ENCODE results near the gene KRTAP23-1. TPM values are rescaled to one million over a fixed set of nuclear protein-coding genes. Genes with fewer than 3 reads are reported as not detected.

KRTAP23-1 gene
- total and polyA plus RNA-seq, 2 experiments from 2014 or later = not detected

- H3K4me3 ChIP-seq = no peak overlapping the region
- H3K36me3 ChIP-seq = no peaks in the 10 kb centered on the region
Measured at GRCh38 chr21:30333736-30334135, 14.7 kb downstream of the KRTAP23-1 start.

DNA sequence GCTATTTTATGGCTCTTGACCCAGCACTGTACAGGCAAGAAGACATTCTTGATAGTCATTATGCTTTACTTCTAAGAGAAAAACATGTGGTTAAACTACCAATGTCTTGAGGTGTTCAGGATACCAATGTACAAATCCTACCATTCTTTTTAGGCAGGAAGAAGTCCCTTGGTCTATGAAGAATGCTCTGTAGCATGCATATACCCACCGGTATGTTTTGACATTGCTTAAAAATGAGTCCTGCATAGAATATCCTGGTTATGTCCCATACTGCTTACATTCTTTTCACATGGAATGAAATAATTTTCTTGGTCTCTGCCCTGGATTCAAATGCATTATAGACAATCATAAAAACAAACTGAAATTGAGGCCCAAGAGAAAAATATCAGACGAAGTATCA is 15.7 kb downstream of the KRTAP23-1 start:
- H3K4me3 ChIP-seq = no peak overlapping the region
- no peak for DNase-seq (ENCODE audit: low read depth in 1 of 2, low spot score in 1 of 2)
- H3K4me1 ChIP-seq (ENCODE audit: low read depth) = no peaks in the 10 kb centered on the region
- H3K9me3 ChIP-seq (ENCODE audit: low read depth) = no peaks in the 10 kb centered on the region
- no peak overlapping the region for H3K27ac ChIP-seq
- H3K27me3 ChIP-seq = no peaks in the 10 kb centered on the region
- no peak for TF ChIP-seq CTCF (IDR thresholded peaks at IDR 0.05; ENCODE audit: low read depth, low read length)
- H3K36me3 ChIP-seq = no peaks in the 10 kb centered on the region

More at GRCh38 chr21:30333736-30334135, 14.7 kb downstream of the KRTAP23-1 start:
- H3K27ac ChIP-seq = no peak overlapping the region
- no peaks in the 10 kb centered on the region for H3K27me3 ChIP-seq
- H3K4me1 ChIP-seq (ENCODE audit: low read depth) = no peaks in the 10 kb centered on the region
- no peak for TF ChIP-seq CTCF (IDR thresholded peaks at IDR 0.05; ENCODE audit: low read depth, low read length)
- no peak for DNase-seq (ENCODE audit: low read depth in 1 of 2, low spot score in 1 of 2)
- H3K9me3 ChIP-seq (ENCODE audit: low read depth) = no peaks in the 10 kb centered on the region

GRCh38 chr21:30329203-30329875 is 19.1 kb downstream of the KRTAP23-1 start:
- no peak overlapping the region for H3K27ac ChIP-seq
- no peak for TF ChIP-seq CTCF (IDR thresholded peaks at IDR 0.05; ENCODE audit: low read depth, low read length)
- no peaks in the 10 kb centered on the region for H3K36me3 ChIP-seq
- H3K27me3 ChIP-seq = no peaks in the 10 kb centered on the region
- no peak overlapping the region for H3K4me3 ChIP-seq
- DNase-seq (ENCODE audit: low read depth in 1 of 2, low spot score in 1 of 2) = no peak
- no peaks in the 10 kb centered on the region for H3K4me1 ChIP-seq (ENCODE audit: low read depth)
- H3K9me3 ChIP-seq (ENCODE audit: low read depth) = no peaks in the 10 kb centered on the region

GRCh38 chr21:30326390-30326789 is 22.0 kb downstream of the KRTAP23-1 start:
- Histone ChIP-seq H3K4me3 (no peak overlapping the region), H3K27ac (no peak overlapping the region), H3K9me3 (ENCODE audit: low read depth) (no peaks in the 10 kb centered on the region), H3K27me3 (no peaks in the 10 kb centered on the region), H3K4me1 (ENCODE audit: low read depth) (no peaks in the 10 kb centered on the region), H3K36me3 (no peaks in the 10 kb centered on the region)
- TF ChIP-seq CTCF (IDR thresholded peaks at IDR 0.05; ENCODE audit: low read depth, low read length) = no peak
- no peak for DNase-seq (ENCODE audit: low read depth in 1 of 2, low spot score in 1 of 2)

- no peaks in the 10 kb centered on the region for H3K9me3 ChIP-seq (ENCODE audit: low read depth)
- H3K4me1 ChIP-seq (ENCODE audit: low read depth) = no peaks in the 10 kb centered on the region
- no peak within 1 kb of the TSS for H3K27ac ChIP-seq
- no peak for DNase-seq (ENCODE audit: low read depth in 1 of 2, low spot score in 1 of 2)
- no peaks in the 10 kb centered on the region for H3K27me3 ChIP-seq
- H3K4me3 ChIP-seq = no peak within 1 kb of the TSS
- TF ChIP-seq CTCF (IDR thresholded peaks at IDR 0.05; ENCODE audit: low read depth, low read length) = no peak
- H3K36me3 ChIP-seq = no peaks in the 10 kb centered on the region
Measured at GRCh38 chr21:30320215-30320614, 28.2 kb downstream of the KRTAP23-1 start, which contains the start of gene KRTAP26-1. TSS of gene KRTAP26-1 (minus strand) at chr21:30320315. CDS start at chr21:30320035, 280 bp downstream.
